GM11168 (cell line): ENCODE measurements around the gene KRTAP9-3.
"Not testable (repeated sequence)": the region's sequence is repeated elsewhere in the genome, so short reads cannot be mapped to it uniquely, and the experiment has no call there.

Experiments used
- in situ Hi-C: fragments of 300-500 bp; cut with MboI; formaldehyde crosslinking; loops from one replicate; pipeline ENCODE4 v1.12.0; 2022; ENCODE audit warnings: low sequenced_read_pairs; ENCODE audit not compliant: unreplicated experiment

The KRTAP9-3 gene

DNA sequence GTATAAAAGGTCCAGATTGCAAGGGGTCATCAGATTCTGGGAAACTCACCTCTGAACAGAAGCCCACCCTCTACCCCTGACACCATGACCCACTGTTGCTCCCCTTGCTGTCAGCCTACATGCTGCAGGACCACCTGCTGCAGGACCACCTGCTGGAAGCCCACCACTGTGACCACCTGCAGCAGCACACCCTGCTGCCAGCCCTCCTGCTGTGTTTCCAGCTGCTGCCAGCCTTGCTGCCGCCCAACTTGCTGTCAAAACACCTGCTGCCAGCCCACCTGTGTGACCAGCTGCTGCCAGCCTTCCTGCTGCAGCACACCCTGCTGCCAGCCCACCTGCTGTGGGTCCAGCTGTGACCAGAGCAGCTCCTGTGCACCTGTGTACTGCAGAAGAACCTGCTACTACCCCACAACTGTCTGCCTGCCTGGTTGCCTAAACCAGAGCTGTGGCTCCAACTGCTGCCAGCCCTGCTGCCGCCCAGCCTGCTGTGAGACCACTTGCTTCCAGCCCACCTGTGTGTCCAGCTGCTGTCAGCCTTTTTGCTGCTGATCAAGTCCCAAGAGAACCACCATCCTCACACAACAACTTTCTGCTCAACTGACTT lies 17.5 kb downstream of the KRTAP9-3 start, which contains the start of gene KRTAP9-4:
Gene KRTAP9-4, plus strand, starts transcription at position 51 of the 604 bp plus-strand sequence. Its CDS starts 34 bp downstream, at position 85.
- in situ Hi-C loops = not testable (repeated sequence)

DNA sequence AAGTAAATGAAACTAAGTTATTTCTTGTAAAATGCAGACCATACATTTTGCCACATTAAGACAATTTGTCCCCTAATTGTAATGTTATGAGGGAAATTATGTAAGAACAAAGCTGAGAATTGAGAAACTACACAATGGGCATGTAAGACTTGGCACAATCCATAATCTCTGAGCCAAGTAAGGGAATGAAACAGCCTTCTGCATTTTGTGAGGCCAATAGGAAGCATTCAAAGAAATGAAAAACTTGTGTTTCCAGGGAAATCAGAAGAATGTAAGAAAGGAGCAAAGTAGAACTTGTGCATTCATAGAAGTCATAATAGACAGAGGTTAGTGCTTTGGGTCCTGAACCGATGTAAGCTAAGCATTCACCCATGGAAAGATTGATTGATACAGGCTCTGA lies 19.0 kb downstream of the KRTAP9-3 start:
- in situ Hi-C loops = no loop called here

DNA sequence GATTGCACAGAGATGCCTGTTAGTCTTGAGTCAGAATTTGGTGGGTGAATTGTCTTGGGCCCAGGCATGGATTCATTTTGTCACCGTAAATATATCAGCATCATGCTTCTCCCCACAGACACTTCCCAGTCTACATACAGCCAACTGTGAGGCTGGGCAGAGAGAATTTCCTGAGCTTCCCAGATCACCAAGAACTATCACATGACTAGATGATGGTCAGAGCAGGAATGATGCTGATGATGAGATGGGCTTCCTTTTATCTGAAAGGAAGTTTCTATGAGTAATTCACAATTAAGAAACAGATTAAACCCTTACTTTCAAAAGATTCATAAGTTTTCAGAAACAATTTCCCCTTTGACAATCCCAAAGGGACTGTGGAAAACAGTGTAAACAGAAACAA lies 22.6 kb downstream of the KRTAP9-3 start:
- in situ Hi-C loops = no loop called here

DNA sequence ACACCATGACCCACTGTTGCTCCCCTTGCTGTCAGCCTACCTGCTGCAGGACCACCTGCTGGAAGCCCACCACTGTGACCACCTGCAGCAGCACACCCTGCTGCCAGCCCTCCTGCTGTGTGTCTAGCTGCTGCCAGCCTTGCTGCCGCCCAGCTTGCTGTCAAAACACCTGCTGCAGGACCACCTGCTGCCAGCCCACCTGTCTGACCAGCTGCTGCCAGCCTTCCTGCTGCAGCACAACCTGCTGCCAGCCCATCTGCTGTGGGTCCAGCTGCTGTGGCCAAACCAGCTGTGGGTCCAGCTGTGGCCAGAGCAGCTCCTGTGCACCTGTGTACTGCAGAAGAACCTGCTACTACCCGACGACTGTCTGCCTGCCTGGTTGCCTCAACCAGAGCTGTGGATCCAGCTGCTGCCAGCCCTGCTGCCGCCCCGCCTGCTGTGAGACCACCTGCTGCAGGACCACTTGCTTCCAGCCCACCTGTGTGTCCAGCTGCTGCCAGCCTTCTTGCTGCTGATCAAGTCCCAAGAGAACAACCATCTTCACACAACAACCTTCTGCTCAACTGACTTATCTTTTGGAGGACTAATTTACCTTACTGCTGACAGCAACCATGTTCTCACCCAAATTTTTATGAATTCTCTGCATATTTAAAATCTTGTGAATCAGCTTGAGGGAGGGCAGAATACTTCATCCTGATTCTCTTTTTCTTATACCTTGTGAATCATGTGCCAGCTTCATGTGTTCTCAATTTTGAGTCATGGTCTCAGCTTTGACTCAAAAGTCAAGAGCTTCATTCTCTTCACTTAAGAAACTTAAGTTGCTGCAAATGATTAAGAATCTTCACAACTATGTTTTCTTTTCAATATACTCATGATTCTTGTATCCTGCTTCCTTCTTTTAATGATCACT lies 23.4 kb downstream of the KRTAP9-3 start, which contains the start of gene KRTAP9-9:
Gene KRTAP9-9, plus strand, starts transcription at position 4 of the 910 bp plus-strand sequence.
- in situ Hi-C loops = not testable (repeated sequence)

DNA sequence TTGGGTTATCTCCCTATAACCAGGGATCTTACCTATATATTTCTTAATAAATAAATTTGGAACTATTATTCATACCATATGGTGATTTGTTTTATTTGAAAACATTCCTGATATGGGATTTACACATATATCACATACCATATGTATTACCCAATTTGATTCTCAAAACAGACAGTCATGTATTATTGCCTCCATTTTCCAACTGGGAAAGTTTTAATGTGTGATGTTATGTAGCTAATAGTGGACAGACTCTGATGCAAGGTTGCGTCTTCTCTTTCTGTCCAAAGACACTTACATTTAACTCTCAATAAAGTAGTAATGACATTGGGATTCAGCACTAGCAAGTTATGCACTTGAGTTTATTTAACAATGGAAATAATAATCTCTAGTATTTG lies 24.0 kb downstream of the KRTAP9-3 start:
- in situ Hi-C loops = no loop called here

DNA sequence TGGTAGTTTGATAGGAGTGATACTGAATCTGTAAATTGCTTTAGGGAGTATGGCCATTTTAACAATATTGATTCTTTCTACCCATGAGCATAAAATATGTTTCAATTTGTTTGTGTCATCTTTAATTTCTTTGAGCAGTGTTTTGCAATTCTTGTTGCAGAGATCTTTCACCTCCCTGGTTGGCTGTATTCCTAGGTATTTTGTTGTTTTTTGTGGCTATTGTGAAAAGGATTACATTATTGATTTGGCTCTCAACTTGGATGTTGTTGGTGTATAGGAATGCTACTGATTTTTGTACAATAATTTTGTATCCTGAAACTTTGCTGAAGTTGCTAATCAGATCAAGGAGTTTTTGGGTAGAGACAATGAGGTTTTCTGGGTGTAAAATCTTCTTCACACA lies 26.2 kb downstream of the KRTAP9-3 start:
- in situ Hi-C loops = no loop called here

DNA sequence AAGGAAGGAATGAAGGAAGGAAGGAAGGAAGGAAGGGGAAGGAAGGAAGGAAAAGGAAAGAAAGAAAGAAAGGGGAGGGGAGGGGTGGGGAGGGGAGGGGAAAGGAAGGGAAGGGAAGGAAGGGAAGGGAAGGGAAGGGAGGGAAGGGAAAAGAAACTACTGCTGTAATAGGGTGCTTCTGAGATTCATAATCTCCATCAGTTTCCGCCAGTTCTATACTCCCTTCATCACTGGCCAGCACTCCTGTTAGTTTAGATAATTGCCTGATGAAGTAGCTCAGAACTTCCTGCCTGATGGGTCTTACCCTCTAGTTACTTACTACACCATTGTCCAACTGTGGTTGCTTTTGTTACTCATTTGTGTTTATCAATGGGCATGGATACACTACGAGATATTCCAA lies 31.0 kb downstream of the KRTAP9-3 start:
- in situ Hi-C loops = no loop called here

DNA sequence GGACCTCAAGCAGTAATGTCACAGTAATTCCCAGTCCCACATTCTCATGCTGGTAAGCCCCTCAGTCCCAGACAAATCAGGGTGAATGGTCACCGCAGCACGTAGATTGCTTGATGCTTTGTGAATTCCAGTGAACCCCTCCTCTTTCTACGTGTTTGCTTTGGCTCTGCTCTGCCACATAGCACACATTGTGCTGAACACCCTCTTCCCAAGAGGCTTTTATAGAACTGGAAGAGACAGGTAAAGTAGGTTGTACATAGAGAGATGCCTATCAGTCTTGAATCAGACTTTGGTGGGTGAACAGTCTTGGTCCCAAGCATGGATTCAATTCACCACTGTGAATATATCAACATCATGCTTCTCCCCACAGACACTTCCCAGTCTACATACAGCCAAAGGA lies 32.4 kb downstream of the KRTAP9-3 start:
- in situ Hi-C loops = no loop called here

DNA sequence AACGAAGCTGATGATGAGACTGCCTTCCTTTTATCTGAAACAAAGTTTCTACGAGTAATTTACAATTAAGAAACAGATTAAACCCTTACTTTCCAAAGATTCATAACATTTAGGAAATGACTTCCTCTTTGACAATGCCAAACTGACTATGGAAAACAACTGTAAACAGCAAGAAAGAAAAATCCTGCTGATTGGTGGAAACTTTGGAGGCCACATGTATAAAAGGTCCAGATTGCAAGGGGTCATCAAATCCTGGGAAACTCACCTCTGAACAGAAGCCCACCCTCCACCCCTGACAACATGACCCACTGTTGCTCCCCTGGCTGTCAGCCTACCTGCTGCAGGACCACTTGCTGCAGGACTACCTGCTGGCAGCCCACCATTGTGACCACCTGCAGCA lies 32.8 kb downstream of the KRTAP9-3 start, which contains the start of gene KRTAP9-6:
Gene KRTAP9-6, plus strand, starts transcription at position 301 of the 400 bp plus-strand sequence. Its CDS starts 0 bp downstream, at position 301.
- in situ Hi-C loops = no loop called here

DNA sequence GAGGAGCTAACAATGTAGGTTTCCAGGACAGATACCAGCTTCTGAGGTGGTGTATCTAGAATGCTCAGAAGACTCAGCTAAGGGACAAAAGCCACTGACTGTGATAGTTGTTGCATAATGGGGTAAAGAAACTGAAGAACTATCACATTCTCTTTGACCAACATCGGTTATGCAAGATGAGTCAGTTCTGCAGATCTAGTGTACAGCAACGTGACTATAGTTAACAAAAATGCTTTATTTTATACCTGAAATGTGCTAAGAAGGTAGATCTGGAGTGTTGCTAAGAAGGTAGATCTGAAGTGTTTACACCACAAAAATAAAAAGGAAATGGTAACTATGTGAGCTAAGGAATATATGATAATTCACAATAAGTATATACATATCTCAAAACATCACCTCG lies 35.5 kb downstream of the KRTAP9-3 start:
- in situ Hi-C loops = no loop called here

DNA sequence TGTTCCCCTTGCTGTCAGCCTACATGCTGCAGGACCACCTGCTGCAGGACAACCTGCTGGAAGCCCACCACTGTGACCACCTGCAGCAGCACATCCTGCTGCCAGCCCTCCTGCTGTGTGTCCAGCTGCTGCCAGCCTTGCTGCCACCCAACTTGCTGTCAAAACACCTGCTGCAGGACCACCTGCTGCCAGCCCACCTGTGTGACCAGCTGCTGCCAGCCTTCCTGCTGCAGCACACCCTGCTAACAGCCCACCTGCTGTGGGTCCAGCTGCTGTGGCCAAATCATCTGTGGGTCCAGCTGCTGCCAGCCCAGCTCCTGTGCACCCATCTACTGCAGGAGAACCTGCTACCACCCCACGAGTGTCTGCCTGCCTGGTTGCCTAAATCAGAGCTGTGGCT lies 39.1 kb downstream of the KRTAP9-3 start:
- in situ Hi-C loops = not testable (repeated sequence)

DNA sequence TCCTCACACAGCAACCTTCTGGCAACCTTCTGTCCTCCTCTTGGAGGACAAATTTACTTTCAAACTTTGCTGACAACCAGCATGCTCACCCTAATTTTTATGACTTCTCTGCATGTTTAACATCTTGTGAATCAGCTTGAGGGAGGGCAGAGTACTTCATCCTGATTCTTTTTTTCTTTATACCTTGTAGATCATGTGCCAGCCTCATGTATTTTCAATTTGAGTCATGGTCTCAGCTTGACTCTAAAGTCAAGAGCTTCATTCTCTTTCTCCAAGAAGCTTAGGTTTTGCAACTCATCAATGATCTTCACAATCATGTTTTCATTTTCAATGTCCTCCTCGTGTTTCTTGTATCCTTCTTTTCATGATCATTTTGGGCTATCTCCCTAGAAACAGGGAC lies 39.6 kb downstream of the KRTAP9-3 start:
- in situ Hi-C loops = no loop called here

DNA sequence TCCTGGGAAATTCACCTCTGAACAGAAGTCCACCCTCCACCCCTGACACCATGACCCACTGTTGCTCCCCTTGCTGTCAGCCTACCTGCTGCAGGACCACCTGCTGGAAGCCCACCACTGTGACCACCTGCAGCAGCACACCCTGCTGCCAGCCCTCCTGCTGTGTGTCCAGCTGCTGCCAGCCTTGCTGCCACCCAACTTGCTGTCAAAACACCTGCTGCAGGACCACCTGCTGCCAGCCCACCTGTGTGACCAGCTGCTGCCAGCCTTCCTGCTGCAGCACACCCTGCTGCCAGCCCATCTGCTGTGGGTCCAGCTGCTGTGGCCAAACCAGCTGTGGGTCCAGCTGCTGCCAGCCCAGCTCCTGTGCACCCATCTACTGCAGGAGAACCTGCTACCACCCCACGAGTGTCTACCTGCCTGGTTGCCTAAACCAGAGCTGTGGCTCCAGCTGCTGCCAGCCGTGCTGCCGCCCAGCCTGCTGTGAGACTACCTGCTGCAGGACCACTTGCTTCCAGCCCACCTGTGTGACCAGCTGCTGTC lies 43.5 kb downstream of the KRTAP9-3 start, which contains the start of gene KRTAP9-7:
Gene KRTAP9-7, plus strand, starts transcription at position 51 of the 543 bp plus-strand sequence. Its CDS starts 0 bp downstream, at position 51.
- in situ Hi-C loops = not testable (repeated sequence)

DNA sequence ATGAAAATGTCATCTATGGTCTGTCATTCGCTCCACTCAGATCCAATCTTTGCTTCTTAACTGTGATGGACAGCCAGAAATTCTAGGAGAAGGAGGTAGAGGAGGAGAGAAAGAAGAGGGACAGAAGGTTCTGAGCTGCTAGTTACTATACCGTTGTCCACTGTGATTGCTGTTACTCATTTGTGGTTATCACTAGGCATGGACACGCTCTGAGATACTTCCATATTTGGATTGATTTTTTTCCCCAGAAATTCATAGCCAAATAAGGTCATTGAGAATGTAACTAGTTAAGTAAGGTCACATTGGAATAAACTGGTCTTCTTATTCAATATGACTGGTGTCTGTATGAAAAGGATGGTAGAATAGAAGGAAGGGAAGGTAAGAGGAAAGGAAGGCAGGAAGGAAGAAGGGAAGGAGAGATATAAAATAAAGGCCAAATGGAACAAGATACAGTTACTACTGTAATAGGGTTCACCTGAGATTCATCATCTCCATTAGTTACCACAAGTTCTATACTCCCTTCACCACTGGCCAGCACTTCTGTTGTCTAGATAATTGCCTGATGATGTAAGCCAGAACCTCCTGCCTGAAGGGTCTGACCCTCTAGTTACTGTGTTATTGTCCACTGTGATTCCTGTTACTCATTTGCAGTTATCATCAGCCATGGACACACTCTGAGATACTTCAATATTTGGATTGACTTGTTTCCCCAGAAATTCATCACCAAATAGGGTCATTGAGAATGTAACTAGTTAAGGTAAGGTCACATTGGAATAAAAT lies 46.1 kb downstream of the KRTAP9-3 start:
- in situ Hi-C loops = no loop called here
